ENCODE results near the gene INS. TPM values are rescaled to one million over a fixed set of nuclear protein-coding genes. Genes with fewer than 3 reads are reported as not detected.

The INS gene
- total and polyA plus RNA-seq, 7 donors: 0.73 to 51.7 TPM; not detected in 5

DNA sequence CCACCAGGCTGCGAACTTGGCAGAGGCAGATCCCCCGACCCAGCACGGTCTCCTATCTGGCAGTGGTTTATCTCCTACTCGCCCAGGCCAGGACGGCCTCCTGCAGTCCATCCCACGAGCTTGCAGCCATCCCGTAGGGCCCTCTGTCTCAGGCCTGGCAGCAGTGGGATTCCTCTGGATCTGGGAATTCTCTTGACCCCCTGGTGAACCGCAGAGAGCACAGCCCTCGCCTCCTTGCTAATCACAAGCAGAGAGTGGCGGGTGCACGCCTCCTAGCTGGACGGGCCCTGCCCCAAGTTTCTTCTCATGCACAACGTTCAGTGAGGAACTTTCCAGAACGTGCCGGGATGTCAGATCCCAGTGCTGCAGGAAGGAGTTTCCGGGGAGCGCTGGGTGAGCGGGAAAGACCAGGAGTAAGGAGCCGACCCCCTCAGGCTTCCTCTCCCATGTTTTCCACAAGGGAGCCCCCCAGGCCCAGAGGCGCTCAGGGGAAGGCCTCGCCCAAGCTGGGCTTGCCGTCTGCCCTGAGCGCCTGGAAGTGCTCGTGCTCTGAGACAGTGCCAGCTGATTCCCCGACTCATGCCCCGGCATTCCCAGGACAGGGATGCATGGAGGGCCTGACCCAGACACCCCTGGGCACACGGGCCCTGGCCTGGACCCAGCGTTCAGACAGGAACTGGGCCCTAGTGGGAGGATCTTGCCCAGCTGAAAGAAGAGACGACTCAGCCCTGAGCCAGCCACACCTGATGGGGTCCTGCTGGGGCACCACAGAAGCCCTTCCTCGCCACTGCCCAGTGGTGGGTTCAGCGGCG is 46.4 kb downstream of the INS start:
- TF ChIP-seq POLR2A (IDR thresholded peaks at IDR 0.05): no peak
- TF ChIP-seq POLR2AphosphoS5 (IDR thresholded peaks at IDR 0.05): no peak
- TF ChIP-seq EP300 (IDR thresholded peaks at IDR 0.05): no peak
- TF ChIP-seq, protein P1, sequence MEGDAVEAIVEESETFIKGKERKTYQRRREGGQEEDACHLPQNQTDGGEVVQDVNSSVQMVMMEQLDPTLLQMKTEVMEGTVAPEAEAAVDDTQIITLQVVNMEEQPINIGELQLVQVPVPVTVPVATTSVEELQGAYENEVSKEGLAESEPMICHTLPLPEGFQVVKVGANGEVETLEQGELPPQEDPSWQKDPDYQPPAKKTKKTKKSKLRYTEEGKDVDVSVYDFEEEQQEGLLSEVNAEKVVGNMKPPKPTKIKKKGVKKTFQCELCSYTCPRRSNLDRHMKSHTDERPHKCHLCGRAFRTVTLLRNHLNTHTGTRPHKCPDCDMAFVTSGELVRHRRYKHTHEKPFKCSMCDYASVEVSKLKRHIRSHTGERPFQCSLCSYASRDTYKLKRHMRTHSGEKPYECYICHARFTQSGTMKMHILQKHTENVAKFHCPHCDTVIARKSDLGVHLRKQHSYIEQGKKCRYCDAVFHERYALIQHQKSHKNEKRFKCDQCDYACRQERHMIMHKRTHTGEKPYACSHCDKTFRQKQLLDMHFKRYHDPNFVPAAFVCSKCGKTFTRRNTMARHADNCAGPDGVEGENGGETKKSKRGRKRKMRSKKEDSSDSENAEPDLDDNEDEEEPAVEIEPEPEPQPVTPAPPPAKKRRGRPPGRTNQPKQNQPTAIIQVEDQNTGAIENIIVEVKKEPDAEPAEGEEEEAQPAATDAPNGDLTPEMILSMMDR (IDR thresholded peaks at IDR 0.05): no peak
- peaks cover 0 to 6% (median 2%) of the 10 kb centered on the region in 4 donors for H3K9me3 ChIP-seq
- no peaks in the 10 kb centered on the region for H3K27me3 ChIP-seq
- H3K36me3 ChIP-seq: no peaks in the 10 kb centered on the region
- intact Hi-C loops (cut with DNase I): no loop called here
- no peaks in the 10 kb centered on the region for H3K4me1 ChIP-seq
- H3K4me3 ChIP-seq: no peak overlapping the region
- H3K27ac ChIP-seq: no peak overlapping the region
- no peak for DNase-seq
- 88 to 91% methylated on average over 32 of the region's 32 CpGs for WGBS, 2 donors

DNA sequence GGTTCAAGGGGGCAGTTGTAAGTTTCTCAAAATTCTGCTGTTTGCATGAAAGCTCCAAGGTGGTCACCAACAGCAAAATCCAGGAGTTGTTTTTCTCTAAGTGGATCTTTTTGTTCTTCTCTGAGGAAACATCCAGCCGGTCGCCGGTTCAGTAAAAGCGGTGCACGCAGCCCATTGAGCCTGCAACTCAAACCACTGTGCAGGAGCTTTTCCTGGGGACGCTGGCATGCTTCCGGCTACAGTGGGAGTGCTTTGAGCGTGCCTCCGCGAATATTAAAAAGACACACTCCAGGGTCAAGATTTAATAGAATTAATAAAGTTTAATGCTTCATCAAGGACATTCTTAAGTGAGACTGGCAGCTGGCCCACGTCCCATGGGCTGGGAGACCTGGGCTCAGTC is 47.2 kb downstream of the INS start:
- peaks cover 0 to 4% (median 0%) of the 10 kb centered on the region in 3 donors for H3K27me3 ChIP-seq
- peaks cover 0 to 6% (median 2%) of the 10 kb centered on the region in 4 donors for H3K9me3 ChIP-seq
- no peak overlapping the region for H3K27ac ChIP-seq
- H3K4me1 ChIP-seq: no peaks in the 10 kb centered on the region
- 89 to 90% methylated on average over 11 of the region's 11 CpGs for WGBS, 2 donors
- intact Hi-C loops (cut with DNase I): no loop called here
- no peak for DNase-seq
- TF ChIP-seq POLR2AphosphoS5 (IDR thresholded peaks at IDR 0.05) (no peak), POLR2A (IDR thresholded peaks at IDR 0.05) (no peak), EP300 (IDR thresholded peaks at IDR 0.05) (no peak)
- TF ChIP-seq, protein P1 (IDR thresholded peaks at IDR 0.05): no peak
- H3K4me3 ChIP-seq: no peak overlapping the region
- no peaks in the 10 kb centered on the region for H3K36me3 ChIP-seq

DNA sequence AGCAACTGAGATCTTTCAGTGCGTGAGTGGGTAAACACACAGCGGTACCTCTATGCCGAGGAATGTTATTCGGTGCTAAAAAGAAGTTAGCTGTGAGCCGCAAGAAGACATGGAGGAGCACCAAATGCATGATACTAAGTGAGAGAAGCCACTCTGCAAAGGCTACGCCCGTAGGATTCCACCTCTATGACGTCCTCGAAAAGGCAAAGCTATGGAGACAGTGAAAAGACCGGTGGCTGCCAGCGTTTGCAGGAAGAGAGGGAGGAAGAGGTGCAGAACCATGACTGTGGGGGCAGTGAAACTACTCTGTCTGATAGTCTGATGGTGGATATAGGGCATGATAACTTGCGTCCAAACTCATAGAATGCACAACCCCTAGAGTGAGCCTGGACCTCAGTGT is 50.5 kb downstream of the INS start:
- H3K27me3 ChIP-seq: peaks cover 0 to 9% (median 0%) of the 10 kb centered on the region in 3 donors
- TF ChIP-seq EP300 (IDR thresholded peaks at IDR 0.05): no peak
- no peak for TF ChIP-seq POLR2AphosphoS5 (IDR thresholded peaks at IDR 0.05)
- TF ChIP-seq, protein P1 (IDR thresholded peaks at IDR 0.05): no peak
- no peak for TF ChIP-seq POLR2A (IDR thresholded peaks at IDR 0.05)
- no peaks in the 10 kb centered on the region for H3K9me3 ChIP-seq
- H3K36me3 ChIP-seq: no peaks in the 10 kb centered on the region
- no peak overlapping the region for H3K27ac ChIP-seq
- DNase-seq: no peak
- intact Hi-C loops (cut with DNase I): no loop called here
- no peaks in the 10 kb centered on the region for H3K4me1 ChIP-seq
- no peak overlapping the region for H3K4me3 ChIP-seq
- WGBS, 2 donors: 89% methylated on average over 12 of the region's 12 CpGs

Small RNA genes lying within 50 kb of the gene (small RNA-seq; reads per million reads assigned to genes)
- gene MIR4686 (0 reads per million in 3 donors), gene MIR483 (0.11 to 1.9 (median 0.24) reads per million in 3 donors)

Other genes starting within 250 kb of the INS start
- gene TNNT3, start 241.5 kb downstream of the INS start, total RNA-seq: 10 to 100 TPM in 1 of 4 donors, 1 to 10 TPM in 2, not detected in 1; 4.3 to 17.2 (median 4.4) TPM
- gene TNNT3, start 241.5 kb downstream of the INS start, polyA plus RNA-seq: 1 to 10 TPM; 1.2 to 8.4 (median 2.3) TPM
- 100 to 1,000 TPM in 1 of 4 donors, 10 to 100 TPM in 3; 61.2 to 132 (median 73.3) TPM for gene MRPL23, start 213.9 kb downstream of the INS start, total RNA-seq
- 100 to 1,000 TPM in 2 of 3 donors, 10 to 100 TPM in 1; 63.3 to 189 (median 132) TPM for gene MRPL23, start 213.9 kb downstream of the INS start, polyA plus RNA-seq
- 100 to 1,000 TPM in 2 of 4 donors, 10 to 100 TPM in 2; 67.6 to 349 (median 142) TPM for gene H19, start 163.4 kb downstream of the INS start, total RNA-seq
- 10 to 100 TPM in 2 of 3 donors, 1 to 10 TPM in 1; 9.9 to 59.4 (median 38.4) TPM for gene H19, start 163.4 kb downstream of the INS start, polyA plus RNA-seq
- gene IGF2, start 21.8 kb downstream of the INS start, total RNA-seq: 10 to 100 TPM; 13.9 to 63.1 (median 27.0) TPM
- 1 to 10 TPM; 1.6 to 7.8 (median 2.4) TPM for gene IGF2, start 21.8 kb downstream of the INS start, polyA plus RNA-seq
- gene TH, start 10.6 kb upstream of the INS start, total RNA-seq: not detected
- gene TH, start 10.6 kb upstream of the INS start, polyA plus RNA-seq: under 1 TPM in 1 of 3 donors, not detected in 2; 0.17 TPM
- gene ASCL2, start 109.4 kb upstream of the INS start, total RNA-seq: under 1 TPM in 2 of 4 donors, not detected in 2; 0.28 to 0.33 TPM
- gene ASCL2, start 109.4 kb upstream of the INS start, polyA plus RNA-seq: 1 to 10 TPM; 1.2 to 4.8 (median 1.4) TPM
- under 1 TPM in 2 of 4 donors, not detected in 2; 0.68 to 0.71 TPM for gene C11orf21, start 140.7 kb upstream of the INS start, total RNA-seq
- 1 to 10 TPM in 1 of 3 donors, not detected in 2; 6.2 TPM for gene C11orf21, start 140.7 kb upstream of the INS start, polyA plus RNA-seq
- 1 to 10 TPM in 2 of 4 donors, under 1 TPM in 2; 0.81 to 5.3 (median 0.95) TPM for gene TSPAN32, start 140.8 kb upstream of the INS start, total RNA-seq
- 1 to 10 TPM in 1 of 3 donors, not detected in 2; 4.6 TPM for gene TSPAN32, start 140.8 kb upstream of the INS start, polyA plus RNA-seq
- 100 to 1,000 TPM; 401 to 625 (median 493) TPM for gene CD81, start 216.1 kb upstream of the INS start, total RNA-seq
- gene CD81, start 216.1 kb upstream of the INS start, polyA plus RNA-seq: 100 to 1,000 TPM in 1 of 3 donors, 10 to 100 TPM in 2; 67.9 to 313 (median 90.6) TPM
- 10 to 100 TPM; 45.1 to 60.1 (median 53.2) TPM for gene TSSC4, start 239.5 kb upstream of the INS start, total RNA-seq
- gene TSSC4, start 239.5 kb upstream of the INS start, polyA plus RNA-seq: 10 to 100 TPM; 43.7 to 51.1 (median 47.7) TPM